Left renal pelvis (tissue), 4 donors: ENCODE measurements around the gene CAMKK1. TPM values are rescaled to one million over a fixed set of nuclear protein-coding genes. Genes with fewer than 3 reads are reported as not detected.

Experiments used
- DNase-seq, 4 donors: peaks; one replicate each; pipeline ENCODE4 v3.0.0-alpha.2; 2013; ENCODE audit warnings: low read depth in 4 of 4, low spot score in 3 of 4
- polyA plus RNA-seq, 4 donors: library from polyadenylated mRNA; unstranded; fragments of 120-200 nt; gene quantifications; one replicate each; pipeline ENCODE4 v1.2.1, GENCODE V29; 2013; ENCODE audit not compliant: insufficient read length in 4 of 4

The CAMKK1 gene
- polyA plus RNA-seq, 4 donors, result 3.2 to 5.5 (median 3.9) TPM

DNA sequence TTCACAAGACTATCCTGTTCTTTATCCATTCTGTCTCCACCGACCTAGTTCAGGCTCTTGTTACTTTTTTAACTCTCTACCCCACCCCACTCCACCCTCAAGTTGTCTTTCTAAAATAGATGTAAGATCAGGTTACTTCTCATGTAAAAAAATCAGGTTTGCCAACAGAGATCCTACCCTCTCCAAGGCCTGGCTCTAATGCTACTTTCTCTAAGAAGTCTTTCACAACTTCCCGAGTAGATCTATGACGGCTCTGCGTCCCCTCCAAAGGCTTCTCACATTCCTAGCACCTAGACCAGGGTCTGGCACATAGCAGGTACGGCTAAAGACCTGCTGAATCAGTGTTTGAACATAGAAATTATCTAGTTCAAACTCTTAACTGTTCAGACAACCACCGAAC, 77.7 kb downstream of the CAMKK1 start:
- DNase-seq, result no peak

DNA sequence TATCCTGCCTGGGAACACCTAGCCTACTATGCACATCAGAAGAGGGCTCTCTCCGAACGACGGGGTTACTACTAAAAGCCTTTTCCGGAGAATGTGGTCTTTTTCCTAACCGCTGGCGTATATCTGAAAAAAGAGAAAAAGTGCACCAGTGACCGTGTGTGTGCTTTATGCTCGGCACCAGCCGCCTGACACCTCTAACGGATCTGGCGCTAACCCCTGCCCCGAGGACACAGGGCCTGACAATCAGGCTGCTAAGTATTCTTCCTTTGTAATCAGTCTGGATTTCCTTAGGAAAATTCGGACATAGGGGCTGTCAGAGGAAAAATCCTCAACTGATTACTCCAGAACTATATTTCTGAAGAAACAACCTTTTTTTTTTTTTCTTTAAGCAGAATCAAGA, 78.5 kb downstream of the CAMKK1 start:
- DNase-seq, result no peak

DNA sequence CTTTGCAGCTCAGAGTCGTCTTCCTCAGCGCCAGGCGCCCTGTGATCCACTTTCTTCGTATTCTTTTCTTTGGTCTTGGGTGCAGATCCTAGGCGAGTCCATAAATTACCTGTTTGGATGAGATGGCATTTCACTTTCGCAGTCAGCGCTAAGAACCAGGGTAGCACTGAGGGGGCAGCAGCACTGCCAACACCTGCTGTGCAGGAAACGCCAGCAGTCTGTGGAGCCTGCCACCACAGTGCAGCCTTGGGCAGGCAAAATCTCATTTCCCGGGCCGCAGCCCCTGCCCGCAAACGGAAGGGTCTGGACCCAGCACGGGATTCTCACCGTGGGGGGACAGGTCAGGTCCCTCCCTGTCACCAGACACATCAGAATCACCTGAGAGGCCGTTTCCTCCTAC, 79.7 kb downstream of the CAMKK1 start:
- no peak for DNase-seq

DNA sequence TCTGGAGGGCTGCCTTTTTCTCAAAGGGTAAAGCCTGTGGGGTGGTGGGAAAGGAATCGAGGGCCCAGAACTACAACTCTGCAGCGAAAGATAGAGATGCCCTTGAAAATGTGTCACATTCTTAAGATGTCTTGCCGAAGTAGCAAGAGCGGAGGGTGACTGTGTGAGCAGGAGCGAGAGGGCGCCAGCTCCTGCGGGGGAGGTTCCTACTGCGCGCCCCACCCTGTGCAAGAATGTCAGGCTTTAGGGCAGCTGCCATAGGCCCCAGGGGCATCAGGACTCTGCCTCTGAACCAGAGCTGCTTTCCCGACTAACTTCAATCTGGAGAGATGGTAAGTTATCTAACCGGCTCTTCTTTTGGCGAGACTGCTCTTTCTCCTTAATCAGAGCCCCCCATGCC, 80.1 kb downstream of the CAMKK1 start:
- DNase-seq, result no peak

DNA sequence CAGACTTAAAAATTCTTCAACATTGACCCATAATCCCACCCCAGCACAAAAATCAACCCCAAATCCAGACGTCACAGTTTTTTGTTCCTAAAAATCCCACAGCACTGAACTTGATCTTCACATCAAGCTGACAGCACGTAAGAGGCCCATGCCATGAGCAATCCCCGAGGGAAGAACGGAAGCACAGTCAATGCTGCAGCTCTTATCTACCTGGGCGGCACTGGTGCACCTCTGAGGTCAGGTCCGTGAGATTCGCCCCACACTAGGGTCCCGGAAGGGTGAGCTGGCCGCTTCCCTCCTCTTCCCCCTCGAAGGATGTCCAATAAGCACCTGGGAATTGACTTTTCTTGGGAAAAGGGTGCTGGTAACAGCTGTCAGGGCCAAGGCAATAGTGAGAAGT, 80.6 kb downstream of the CAMKK1 start:
- DNase-seq, result no peak

Other genes starting within 250 kb of the CAMKK1 start
- gene TAX1BP3, start 224.5 kb downstream of the CAMKK1 start, polyA plus RNA-seq, result 100 to 1,000 TPM in 2 of 4 donors, 10 to 100 TPM in 2; 93.9 to 109 (median 100) TPM
- 10 to 100 TPM; 16.9 to 36.5 (median 25.9) TPM for gene EMC6, start 224.2 kb downstream of the CAMKK1 start, polyA plus RNA-seq
- 1 to 10 TPM in 3 of 4 donors, under 1 TPM in 1; 0.63 to 2.0 (median 1.4) TPM for gene P2RX5, start 196.9 kb downstream of the CAMKK1 start, polyA plus RNA-seq
- 1 to 10 TPM; 2.6 to 3.4 (median 3.3) TPM for gene HASPIN, start 169.2 kb downstream of the CAMKK1 start, polyA plus RNA-seq
- 10 to 100 TPM; 33.6 to 42.1 (median 38.4) TPM for gene ITGAE, start 91.9 kb downstream of the CAMKK1 start, polyA plus RNA-seq
- 100 to 1,000 TPM in 1 of 4 donors, 10 to 100 TPM in 3; 64.4 to 117 (median 82.1) TPM for gene NCBP3, start 46.8 kb downstream of the CAMKK1 start, polyA plus RNA-seq
- 1 to 10 TPM in 1 of 4 donors, under 1 TPM in 3; 0.56 to 2.0 (median 0.78) TPM for gene P2RX1, start 23.4 kb upstream of the CAMKK1 start, polyA plus RNA-seq
- 1 to 10 TPM; 3.1 to 7.0 (median 4.5) TPM for gene ATP2A3, start 71.4 kb upstream of the CAMKK1 start, polyA plus RNA-seq
- gene ZZEF1, start 250.0 kb upstream of the CAMKK1 start, polyA plus RNA-seq, result 10 to 100 TPM; 18.2 to 26.7 (median 22.4) TPM